ENCODE results near the gene LPCAT1. TPM values are rescaled to one million over a fixed set of nuclear protein-coding genes. Genes with fewer than 3 reads are reported as not detected.

Gene LPCAT1
- total RNA-seq, 4 donors from 2014 or later: 7.7 to 44.8 (median 12.0) TPM

DNA sequence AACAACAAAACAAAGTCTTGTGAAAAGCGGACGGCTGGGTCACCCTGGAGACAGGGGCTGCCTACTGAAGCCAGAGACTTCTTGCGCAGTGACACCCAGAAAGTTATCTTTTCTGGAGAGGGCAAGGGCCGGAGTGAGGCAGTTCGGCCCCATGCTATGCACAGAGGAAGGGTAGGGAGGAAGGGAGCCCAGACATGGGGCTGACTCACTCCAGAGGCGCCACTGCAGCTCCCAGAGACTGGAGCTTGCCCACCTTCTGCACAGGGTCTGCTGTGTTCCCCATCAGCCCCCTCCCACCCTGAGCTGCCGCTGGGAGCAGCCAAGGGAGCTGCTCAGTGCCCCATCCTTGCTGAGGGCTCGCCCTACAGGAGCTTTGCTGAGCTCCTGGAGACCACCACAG, 91.9 kb downstream of the LPCAT1 start:
- intact Hi-C loops (cut with DNase I): no loop called here
- DNase-seq: no peak
- WGBS, 2 donors: 82 to 91% methylated on average over 6 of the region's 8 CpGs
- no peak for TF ChIP-seq POLR2A (IDR thresholded peaks at IDR 0.05)
- H3K27ac ChIP-seq: no peak overlapping the region
- no peaks in the 10 kb centered on the region for H3K36me3 ChIP-seq
- H3K27me3 ChIP-seq: peaks cover 0 to 5% (median 0%) of the 10 kb centered on the region in 4 donors
- H3K9me3 ChIP-seq: peaks cover 4 to 35% (median 26%) of the 10 kb centered on the region in 3 donors
- H3K4me1 ChIP-seq: no peaks in the 10 kb centered on the region
- H3K4me3 ChIP-seq: no peak overlapping the region

DNA sequence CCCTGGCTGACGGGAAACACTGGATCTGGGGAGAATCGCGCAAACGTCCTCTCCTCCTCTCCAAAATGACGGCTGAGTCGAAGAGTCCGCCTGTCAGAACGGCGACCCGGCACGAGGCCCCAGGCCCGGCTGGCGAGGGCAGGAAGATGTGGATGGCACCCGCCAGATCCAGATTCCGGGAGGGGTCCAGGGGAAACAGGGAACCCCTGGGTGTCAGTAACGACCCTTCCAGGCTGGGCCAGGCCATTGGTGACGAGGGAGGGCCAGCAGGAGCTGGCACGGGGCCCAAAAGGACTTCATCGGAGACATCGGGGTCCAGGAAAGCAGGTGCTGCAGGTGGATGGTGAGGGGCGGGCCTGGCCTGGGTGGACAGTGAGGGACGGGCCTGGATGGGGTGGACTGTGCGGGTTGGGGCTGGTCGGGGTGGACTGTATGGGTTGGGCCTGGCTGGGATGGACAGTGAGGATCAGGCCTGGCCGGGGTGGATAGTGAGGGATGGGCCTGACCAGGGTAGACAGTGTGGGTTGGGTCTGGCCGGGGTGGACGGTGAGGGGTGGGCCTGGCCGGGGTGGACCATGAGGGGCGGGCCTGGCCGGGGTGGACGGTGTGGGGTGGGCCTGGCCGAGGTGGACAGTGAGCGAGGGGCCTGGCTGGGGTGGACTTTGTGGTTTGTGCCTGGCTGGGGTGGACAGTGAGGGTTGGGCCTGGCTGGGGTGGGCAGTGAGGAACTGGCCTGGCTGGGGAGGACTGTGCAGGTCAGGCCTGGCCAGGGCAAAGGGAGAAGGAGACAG, 92.5 kb downstream of the LPCAT1 start:
- H3K9me3 ChIP-seq: peaks cover 4 to 41% (median 26%) of the 10 kb centered on the region in 3 donors
- intact Hi-C loops (cut with DNase I): no loop called here
- 80 to 84% methylated on average over 5 to 23 of the region's 33 CpGs for WGBS, 2 donors
- TF ChIP-seq, protein P1, sequence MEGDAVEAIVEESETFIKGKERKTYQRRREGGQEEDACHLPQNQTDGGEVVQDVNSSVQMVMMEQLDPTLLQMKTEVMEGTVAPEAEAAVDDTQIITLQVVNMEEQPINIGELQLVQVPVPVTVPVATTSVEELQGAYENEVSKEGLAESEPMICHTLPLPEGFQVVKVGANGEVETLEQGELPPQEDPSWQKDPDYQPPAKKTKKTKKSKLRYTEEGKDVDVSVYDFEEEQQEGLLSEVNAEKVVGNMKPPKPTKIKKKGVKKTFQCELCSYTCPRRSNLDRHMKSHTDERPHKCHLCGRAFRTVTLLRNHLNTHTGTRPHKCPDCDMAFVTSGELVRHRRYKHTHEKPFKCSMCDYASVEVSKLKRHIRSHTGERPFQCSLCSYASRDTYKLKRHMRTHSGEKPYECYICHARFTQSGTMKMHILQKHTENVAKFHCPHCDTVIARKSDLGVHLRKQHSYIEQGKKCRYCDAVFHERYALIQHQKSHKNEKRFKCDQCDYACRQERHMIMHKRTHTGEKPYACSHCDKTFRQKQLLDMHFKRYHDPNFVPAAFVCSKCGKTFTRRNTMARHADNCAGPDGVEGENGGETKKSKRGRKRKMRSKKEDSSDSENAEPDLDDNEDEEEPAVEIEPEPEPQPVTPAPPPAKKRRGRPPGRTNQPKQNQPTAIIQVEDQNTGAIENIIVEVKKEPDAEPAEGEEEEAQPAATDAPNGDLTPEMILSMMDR (IDR thresholded peaks at IDR 0.05): no peak
- no peak for TF ChIP-seq POLR2A (IDR thresholded peaks at IDR 0.05)
- H3K27me3 ChIP-seq: no peaks in the 10 kb centered on the region
- H3K27ac ChIP-seq: no peak overlapping the region
- DNase-seq: no peak
- H3K4me3 ChIP-seq: no peak overlapping the region
- H3K36me3 ChIP-seq: no peaks in the 10 kb centered on the region
- no peaks in the 10 kb centered on the region for H3K4me1 ChIP-seq

DNA sequence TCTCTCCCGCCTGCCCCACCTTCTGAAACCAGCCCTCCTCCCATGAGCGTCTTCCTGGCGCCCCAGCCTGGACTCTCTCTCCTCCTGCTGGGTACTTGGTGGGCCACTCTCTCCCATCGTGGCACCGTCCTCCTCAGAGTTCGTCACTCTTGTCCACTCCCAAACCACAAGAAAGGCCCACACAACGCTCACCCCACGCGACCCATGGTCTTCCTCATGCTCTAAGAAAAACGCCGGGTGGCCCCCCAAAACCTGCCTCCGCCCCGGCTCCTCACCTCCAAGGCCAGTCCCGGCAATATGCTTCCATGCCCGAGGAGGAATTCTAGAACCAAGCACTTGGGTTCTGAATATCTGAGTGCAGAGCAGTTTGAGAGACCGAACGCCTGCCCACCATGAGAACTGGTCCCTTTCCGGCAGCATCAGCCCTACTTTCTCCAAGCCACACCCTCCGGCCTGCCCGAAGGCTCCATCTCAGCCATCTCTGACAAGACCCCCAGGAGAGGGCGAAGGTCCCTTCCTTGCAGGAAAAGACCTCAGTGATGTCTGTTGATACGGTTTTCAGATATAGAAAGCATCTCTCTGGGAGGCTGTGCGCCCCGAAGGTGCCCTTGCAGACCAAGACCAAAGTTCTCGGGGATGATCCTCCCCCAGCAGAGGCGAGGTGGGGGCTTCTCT, 93.5 kb downstream of the LPCAT1 start:
- no peaks in the 10 kb centered on the region for H3K27me3 ChIP-seq
- no peak for TF ChIP-seq POLR2A (IDR thresholded peaks at IDR 0.05)
- TF ChIP-seq, protein P1 (IDR thresholded peaks at IDR 0.05): no peak
- no peak overlapping the region for H3K27ac ChIP-seq
- H3K9me3 ChIP-seq: peaks cover 4 to 44% (median 26%) of the 10 kb centered on the region in 3 donors
- intact Hi-C loops (cut with DNase I): no loop called here
- no peak overlapping the region for H3K4me3 ChIP-seq
- no peaks in the 10 kb centered on the region for H3K36me3 ChIP-seq
- no peaks in the 10 kb centered on the region for H3K4me1 ChIP-seq
- no peak for DNase-seq
- WGBS, 2 donors: 83 to 86% methylated on average over 13 to 24 of the region's 26 CpGs

DNA sequence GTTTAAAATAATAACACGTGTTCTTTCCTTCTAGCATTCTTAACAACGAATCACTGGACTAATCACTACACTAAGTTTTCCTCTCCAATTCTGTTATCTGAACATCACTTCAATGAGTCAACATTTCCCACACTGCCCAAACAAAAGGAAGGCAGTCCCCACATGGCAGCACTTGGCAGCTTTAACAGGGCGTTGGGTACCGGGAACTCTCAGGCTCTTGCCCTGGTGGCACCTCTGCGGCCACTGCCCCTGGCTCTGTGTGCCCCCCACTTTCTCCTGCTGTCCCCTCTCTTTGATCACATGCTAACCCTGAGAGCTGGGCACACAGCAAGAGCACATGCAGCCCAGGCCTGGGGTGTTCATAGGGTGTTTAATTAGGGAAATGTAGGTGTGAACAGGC, 94.3 kb downstream of the LPCAT1 start:
- Histone ChIP-seq H3K36me3 (no peaks in the 10 kb centered on the region), H3K9me3 (peaks cover 4 to 44% (median 26%) of the 10 kb centered on the region in 3 donors), H3K4me3 (no peak overlapping the region), H3K4me1 (no peaks in the 10 kb centered on the region), H3K27ac (no peak overlapping the region), H3K27me3 (no peaks in the 10 kb centered on the region)
- 92 to 93% methylated on average over 5 of the region's 5 CpGs for WGBS, 2 donors
- intact Hi-C loops (cut with DNase I): no loop called here
- DNase-seq: no peak
- TF ChIP-seq, protein P1 (IDR thresholded peaks at IDR 0.05): no peak
- TF ChIP-seq POLR2A (IDR thresholded peaks at IDR 0.05): no peak

DNA sequence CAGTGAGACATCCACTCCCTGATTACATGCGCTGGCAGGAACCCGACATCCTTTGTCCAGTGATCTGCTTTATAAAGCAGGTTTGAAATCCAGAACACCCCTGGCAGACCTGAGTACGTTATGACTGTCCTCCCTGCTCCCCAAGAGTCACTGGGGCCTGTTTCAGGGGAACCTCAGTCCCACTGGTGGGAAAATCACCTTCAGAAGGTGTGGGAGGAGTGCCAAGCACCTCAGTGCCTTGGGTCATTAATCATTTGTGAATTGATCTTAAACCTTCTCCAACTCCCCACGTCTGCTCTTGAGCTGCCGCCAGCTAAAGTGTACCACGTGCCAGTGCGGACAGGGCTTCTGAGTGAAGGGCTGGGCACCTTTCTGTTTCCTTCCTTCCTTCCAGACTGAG, 94.7 kb downstream of the LPCAT1 start:
- no peak for DNase-seq
- WGBS, 2 donors: 79% methylated on average over 5 to 6 of the region's 7 CpGs
- TF ChIP-seq, protein P1 (IDR thresholded peaks at IDR 0.05): no peak
- TF ChIP-seq POLR2A (IDR thresholded peaks at IDR 0.05): no peak
- peaks cover 4 to 44% (median 26%) of the 10 kb centered on the region in 3 donors for H3K9me3 ChIP-seq
- H3K4me3 ChIP-seq: no peak overlapping the region
- peaks cover 0 to 3% (median 0%) of the 10 kb centered on the region in 4 donors for H3K27me3 ChIP-seq
- no peaks in the 10 kb centered on the region for H3K4me1 ChIP-seq
- intact Hi-C loops (cut with DNase I): no loop called here
- H3K27ac ChIP-seq: no peak overlapping the region
- H3K36me3 ChIP-seq: no peaks in the 10 kb centered on the region
